ENCODE data around the gene HRH1. TPM values are rescaled to one million over a fixed set of nuclear protein-coding genes. Genes with fewer than 3 reads are reported as not detected.

The HRH1 gene
- total RNA-seq, 4 donors from 2014 or later: 3.6 to 27.7 (median 6.1) TPM

GRCh38 chr3:11288786-11289637, 134.7 kb downstream of the HRH1 start:
- DNase-seq (ENCODE audit: low spot score) (no peak), ATAC-seq (ENCODE audit: low FRiP score) (peak; percentile 81)
- no peak for TF ChIP-seq CTCF (IDR thresholded peaks at IDR 0.05)

- DNase-seq (ENCODE audit: low spot score) (no peak), ATAC-seq (ENCODE audit: low FRiP score) (no peak)
- TF ChIP-seq CTCF (IDR thresholded peaks at IDR 0.05): no peak
Measured at GRCh38 chr3:11289864-11290263, 135.6 kb downstream of the HRH1 start.

GRCh38 chr3:11290743-11291680, 136.7 kb downstream of the HRH1 start:
- DNase-seq (ENCODE audit: low spot score) (no peak), ATAC-seq (ENCODE audit: low FRiP score) (no peak)
- no peak for TF ChIP-seq CTCF (IDR thresholded peaks at IDR 0.05)

GRCh38 chr3:11291808-11292207, 137.5 kb downstream of the HRH1 start:
- no peak for ATAC-seq (ENCODE audit: low FRiP score)
- no peak for DNase-seq (ENCODE audit: low spot score)
- no peak for TF ChIP-seq CTCF (IDR thresholded peaks at IDR 0.05)

GRCh38 chr3:11297126-11297525, 142.8 kb downstream of the HRH1 start:
- no peak for ATAC-seq (ENCODE audit: low FRiP score)
- no peak for DNase-seq (ENCODE audit: low spot score)
- TF ChIP-seq CTCF (IDR thresholded peaks at IDR 0.05): no peak

GRCh38 chr3:11300970-11301369, 146.7 kb downstream of the HRH1 start:
- ATAC-seq (ENCODE audit: low FRiP score) (no peak), DNase-seq (ENCODE audit: low spot score) (no peak)
- no peak for TF ChIP-seq CTCF (IDR thresholded peaks at IDR 0.05)

Measured in omental fat pad (tissue), 4 donors.